Measurements from ENCODE around the gene LRRC3B.

GRCh38 chr3:26624209-26624765, 1.7 kb downstream of the LRRC3B start:
- TF ChIP-seq POLR2A (IDR thresholded peaks at IDR 0.05) (no peak), CTCF (IDR thresholded peaks at IDR 0.05) (no peak)

Data from ovary (tissue), 3 donors.